ENCODE measurements around the gene KRTAP10-1. TPM values are rescaled to one million over a fixed set of nuclear protein-coding genes. Genes with fewer than 3 reads are reported as not detected.

KRTAP10-1 gene
- total RNA-seq, 1 experiment from 2014 or later, result 0.47 TPM

GRCh38 chr21:44502171-44502958 is 37.6 kb downstream of the KRTAP10-1 start:
- H3K4me1 ChIP-seq (ENCODE audit: insufficient read depth, low read length, poor library complexity, severe bottlenecking), result no peaks in the 10 kb centered on the region
- no peaks in the 10 kb centered on the region for H3K36me3 ChIP-seq (ENCODE audit: insufficient read depth, low read length, poor library complexity, severe bottlenecking)
- no peak overlapping the region for H3K27ac ChIP-seq (ENCODE audit: low read depth, low read length, poor library complexity, severe bottlenecking)
- no TSS peak for BruUV-seq (replicated peaks)
- no peak for TF ChIP-seq EZH2 (IDR thresholded peaks at IDR 0.05; ENCODE audit: borderline replicate concordance, low read depth, low read length, poor library complexity, severe bottlenecking)
- TF ChIP-seq CTCF (conservative IDR thresholded peaks at IDR 0.05; ENCODE audit: low read depth, low read length), result no peak
- POLR2A ChIA-PET (ENCODE audit: low non-redundant PET), result interaction anchor here (0.6 kb wide), 1 partner anchor 53 kb away, joined by 14 read pairs; no protein-coding TSS in a partner anchor
- no peak overlapping the region for H3K4me3 ChIP-seq (ENCODE audit: low read depth, low read length, poor library complexity, severe bottlenecking)
- CTCF ChIA-PET, result no interaction called here
- intact Hi-C loops (cut with micrococcal nuclease; ENCODE audit: unreplicated experiment), result no loop called here
- no peaks in the 10 kb centered on the region for H3K9me3 ChIP-seq (ENCODE audit: low read depth, low read length, poor library complexity, severe bottlenecking)
- H3K27me3 ChIP-seq (replicated peaks; ENCODE audit: insufficient read depth, low read depth, low read length, poor library complexity), result no peaks in the 10 kb centered on the region
- DNase-seq (ENCODE audit: low spot score), result no peak

- no peaks in the 10 kb centered on the region for H3K4me1 ChIP-seq (ENCODE audit: insufficient read depth, low read length, poor library complexity, severe bottlenecking)
- no peaks in the 10 kb centered on the region for H3K9me3 ChIP-seq (ENCODE audit: low read depth, low read length, poor library complexity, severe bottlenecking)
- no peak overlapping the region for H3K27ac ChIP-seq (ENCODE audit: low read depth, low read length, poor library complexity, severe bottlenecking)
- no peak overlapping the region for H3K4me3 ChIP-seq (ENCODE audit: low read depth, low read length, poor library complexity, severe bottlenecking)
- no peak for TF ChIP-seq CTCF (conservative IDR thresholded peaks at IDR 0.05; ENCODE audit: low read depth, low read length)
- TF ChIP-seq EZH2 (IDR thresholded peaks at IDR 0.05; ENCODE audit: borderline replicate concordance, low read depth, low read length, poor library complexity, severe bottlenecking), result no peak
- BruUV-seq (replicated peaks), result no TSS peak
- no peak for DNase-seq (ENCODE audit: low spot score)
- POLR2A ChIA-PET (ENCODE audit: low non-redundant PET), result no interaction called here
- CTCF ChIA-PET, result no interaction called here
- intact Hi-C loops (cut with micrococcal nuclease; ENCODE audit: unreplicated experiment), result no loop called here
- H3K36me3 ChIP-seq (ENCODE audit: insufficient read depth, low read length, poor library complexity, severe bottlenecking), result no peaks in the 10 kb centered on the region
- H3K27me3 ChIP-seq (replicated peaks; ENCODE audit: insufficient read depth, low read depth, low read length, poor library complexity), result no peaks in the 10 kb centered on the region
Measured at GRCh38 chr21:44500111-44500510, 39.9 kb downstream of the KRTAP10-1 start.

- H3K9me3 ChIP-seq (ENCODE audit: low read depth, low read length, poor library complexity, severe bottlenecking), result no peaks in the 10 kb centered on the region
- no TSS peak for BruUV-seq (replicated peaks)
- ChIA-PET POLR2A (ENCODE audit: low non-redundant PET) (no interaction called here), CTCF (no interaction called here)
- TF ChIP-seq CTCF (conservative IDR thresholded peaks at IDR 0.05; ENCODE audit: low read depth, low read length) (no peak), EZH2 (IDR thresholded peaks at IDR 0.05; ENCODE audit: borderline replicate concordance, low read depth, low read length, poor library complexity, severe bottlenecking) (no peak)
- intact Hi-C loops (cut with micrococcal nuclease; ENCODE audit: unreplicated experiment), result no loop called here
- H3K36me3 ChIP-seq (ENCODE audit: insufficient read depth, low read length, poor library complexity, severe bottlenecking), result no peaks in the 10 kb centered on the region
- no peaks in the 10 kb centered on the region for H3K27me3 ChIP-seq (replicated peaks; ENCODE audit: insufficient read depth, low read depth, low read length, poor library complexity)
- DNase-seq (ENCODE audit: low spot score), result no peak
- no peak overlapping the region for H3K4me3 ChIP-seq (ENCODE audit: low read depth, low read length, poor library complexity, severe bottlenecking)
- no peak overlapping the region for H3K27ac ChIP-seq (ENCODE audit: low read depth, low read length, poor library complexity, severe bottlenecking)
- H3K4me1 ChIP-seq (ENCODE audit: insufficient read depth, low read length, poor library complexity, severe bottlenecking), result no peaks in the 10 kb centered on the region
Measured at GRCh38 chr21:44499631-44500030, 40.4 kb downstream of the KRTAP10-1 start.

All from A673 (cell line).